HG03108 (cell line): ENCODE data around the gene IFI44.

Source experiments
- ATAC-seq: cut with Tn5 transposase; IDR thresholded peaks from one replicate; pipeline ENCODE4 v1.9.1; 2021; ENCODE audit warnings: moderate library complexity; ENCODE audit not compliant: unreplicated experiment

IFI44 gene

DNA sequence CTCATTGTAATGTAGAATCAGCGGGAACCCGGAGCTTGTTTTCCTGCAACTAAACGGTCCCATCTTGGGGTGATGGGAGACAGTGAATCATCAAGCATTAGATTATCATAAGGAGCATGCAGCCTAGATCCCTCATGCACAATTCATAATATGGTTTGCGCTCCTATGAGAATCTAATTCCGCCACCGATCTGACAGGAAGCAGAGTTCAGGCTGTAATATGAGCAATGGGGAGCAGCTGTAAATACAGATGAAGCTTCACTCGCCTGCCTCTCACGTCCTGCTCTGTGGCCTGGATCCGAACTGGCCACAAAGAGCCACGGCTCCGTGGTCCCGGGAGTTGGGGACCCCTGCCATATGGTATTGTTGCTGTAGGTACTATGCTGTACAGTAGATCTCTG is 1.6 kb downstream of the IFI44 start:
- no peak for ATAC-seq

- ATAC-seq, result no peak
These were observed 2.5 kb downstream of the IFI44 start for GRCh38 chr1:78652019-78652560.

DNA sequence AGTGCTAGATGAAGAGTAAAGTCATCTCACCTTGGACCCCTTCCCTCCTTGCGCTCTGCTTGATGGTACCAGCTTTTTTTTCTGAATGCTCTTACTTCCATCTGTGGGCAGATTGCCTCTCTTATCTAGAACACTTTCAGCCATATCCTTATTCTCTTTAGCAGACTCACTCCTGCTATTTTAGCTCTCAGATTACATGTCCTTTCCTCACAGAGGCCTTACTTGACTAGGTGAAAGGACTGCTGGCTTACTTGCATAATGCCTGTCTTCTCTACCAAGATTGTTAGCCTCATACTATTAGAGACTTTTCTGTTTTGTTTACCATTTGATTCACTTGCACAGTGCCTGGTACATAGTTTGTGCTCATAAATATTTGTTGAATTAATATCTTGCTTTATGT is 9.3 kb downstream of the IFI44 start:
- no peak for ATAC-seq

DNA sequence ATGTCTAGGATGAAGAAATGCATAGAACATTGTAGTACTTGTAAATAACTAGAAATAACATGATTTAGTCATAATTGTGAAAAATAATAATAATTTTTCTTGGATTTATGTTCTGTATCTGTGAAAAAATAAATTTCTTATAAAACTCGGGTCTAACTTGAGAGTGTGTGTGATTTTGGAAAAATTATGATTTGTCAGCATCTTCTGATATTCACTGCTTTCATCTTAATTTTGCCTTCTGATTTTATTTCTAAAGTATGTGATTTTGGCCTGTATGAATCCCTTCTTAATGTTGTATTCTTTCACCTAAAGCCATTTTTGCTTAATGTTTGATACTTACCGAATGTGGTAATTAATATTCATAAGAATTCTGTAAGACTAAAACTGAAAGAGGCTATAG is 14.3 kb downstream of the IFI44 start:
- ATAC-seq, result no peak

DNA sequence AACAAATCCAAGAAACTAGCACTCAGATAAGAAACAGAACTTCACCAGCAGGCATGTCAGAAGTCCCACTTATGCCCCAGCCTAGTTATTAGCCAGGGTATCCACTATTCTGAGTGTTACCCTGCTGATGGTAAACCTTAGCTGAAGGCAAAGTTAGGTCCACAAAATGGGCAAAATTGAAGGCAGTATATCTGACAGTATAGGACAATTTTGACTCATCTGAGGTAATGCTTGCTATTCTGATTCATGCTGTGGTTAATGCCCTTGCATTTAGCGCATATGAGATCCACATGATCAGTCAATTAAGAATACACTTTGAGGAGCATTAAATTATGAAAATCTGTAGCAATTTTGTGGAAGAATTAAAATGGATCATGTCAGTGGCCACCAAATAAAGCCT is 15.1 kb downstream of the IFI44 start:
- ATAC-seq, result no peak

- no peak for ATAC-seq
These were observed 16.2 kb downstream of the IFI44 start for GRCh38 chr1:78665809-78666208.

GRCh38 chr1:78667939-78668338 is 18.3 kb downstream of the IFI44 start:
- no peak for ATAC-seq

- no peak for ATAC-seq
These were observed 18.8 kb downstream of the IFI44 start for GRCh38 chr1:78668427-78668826.

DNA sequence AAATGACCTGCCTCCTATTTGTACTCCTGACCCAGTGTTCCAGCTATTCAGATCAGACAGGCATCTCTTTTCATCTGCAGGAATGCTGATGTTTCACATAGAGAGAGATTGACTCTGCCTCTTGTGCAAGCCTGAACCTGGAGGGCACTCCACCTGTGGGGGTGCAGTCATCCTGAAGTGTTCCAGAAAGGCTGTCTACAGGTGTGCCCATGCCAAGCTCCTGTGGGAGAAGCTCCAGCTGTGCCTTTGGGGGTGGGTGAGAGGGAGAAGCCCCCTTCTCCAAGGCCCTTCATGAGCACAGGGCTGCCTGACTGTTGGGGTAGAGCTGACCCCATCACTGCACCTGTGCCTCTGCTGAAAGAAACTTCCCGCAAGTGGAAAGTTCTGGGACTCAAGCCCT is 22.8 kb downstream of the IFI44 start:
- no peak for ATAC-seq

GRCh38 chr1:78673120-78673519 is 23.5 kb downstream of the IFI44 start:
- no peak for ATAC-seq

GRCh38 chr1:78676347-78676982 is 26.8 kb downstream of the IFI44 start:
- no peak for ATAC-seq

DNA sequence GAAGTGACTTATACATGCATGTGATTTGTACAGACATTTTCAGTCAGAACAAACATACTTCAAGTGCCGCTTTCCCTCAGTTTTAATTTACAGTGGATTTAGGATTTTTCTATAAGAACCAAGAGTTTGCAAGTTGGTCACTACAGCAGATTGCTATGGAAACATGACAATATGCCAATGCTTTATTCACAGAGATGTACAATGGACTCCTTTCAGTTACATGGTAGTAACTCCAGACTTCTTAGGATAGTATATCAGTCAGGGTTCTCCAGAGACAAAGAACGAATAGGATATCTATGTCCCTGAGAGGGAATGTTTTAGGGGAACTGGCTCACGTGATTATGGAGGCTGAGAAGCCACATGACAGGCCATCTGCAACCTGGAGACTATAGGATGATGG is 27.4 kb downstream of the IFI44 start:
- no peak for ATAC-seq

GRCh38 chr1:78677788-78678187 is 28.2 kb downstream of the IFI44 start:
- ATAC-seq, result no peak

GRCh38 chr1:78678324-78678723 is 28.7 kb downstream of the IFI44 start:
- ATAC-seq, result peak; percentile 80

DNA sequence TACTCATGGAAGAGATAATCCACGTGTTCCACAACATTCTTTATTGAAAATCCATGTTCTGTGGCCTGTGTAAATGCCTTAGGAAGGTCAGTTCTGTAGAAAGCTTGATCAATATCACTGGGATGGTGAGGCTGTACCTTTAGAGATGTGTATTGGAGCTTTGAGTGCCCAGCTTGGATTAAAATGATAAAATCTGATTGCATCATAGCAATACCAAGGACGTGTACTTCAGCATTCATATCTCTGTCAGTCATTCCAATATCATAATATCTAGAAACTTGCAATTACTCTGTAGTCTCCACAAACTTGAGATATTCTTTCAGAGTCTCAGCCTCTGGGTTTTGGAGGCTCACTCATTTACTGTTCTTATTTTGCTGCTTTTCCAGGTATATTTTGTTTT is 31.6 kb downstream of the IFI44 start:
- no peak for ATAC-seq

GRCh38 chr1:78682496-78682895 is 32.9 kb downstream of the IFI44 start:
- no peak for ATAC-seq

- ATAC-seq, result no peak
These were observed 33.4 kb downstream of the IFI44 start for GRCh38 chr1:78683079-78683478.

GRCh38 chr1:78687315-78687714 is 37.7 kb downstream of the IFI44 start:
- no peak for ATAC-seq

- no peak for ATAC-seq
These were observed 38.3 kb downstream of the IFI44 start for GRCh38 chr1:78687914-78688313.

GRCh38 chr1:78688697-78689096 is 39.1 kb downstream of the IFI44 start:
- no peak for ATAC-seq

- no peak for ATAC-seq
These were observed 40.9 kb downstream of the IFI44 start for GRCh38 chr1:78690516-78690915.

GRCh38 chr1:78691995-78692747 is 42.5 kb downstream of the IFI44 start:
- ATAC-seq, result no peak
